GM18517 (cell line): Measurements from ENCODE around the gene ART1.
"Not testable (repeated sequence)": the region's sequence is repeated elsewhere in the genome, so short reads cannot be mapped to it uniquely, and the experiment has no call there.

Source experiments
- ATAC-seq: cut with Tn5 transposase; IDR thresholded peaks from one replicate; pipeline ENCODE4 v1.9.1; 2021; ENCODE audit warnings: mild to moderate bottlenecking, moderate library complexity; ENCODE audit not compliant: unreplicated experiment

The ART1 gene, protein sequence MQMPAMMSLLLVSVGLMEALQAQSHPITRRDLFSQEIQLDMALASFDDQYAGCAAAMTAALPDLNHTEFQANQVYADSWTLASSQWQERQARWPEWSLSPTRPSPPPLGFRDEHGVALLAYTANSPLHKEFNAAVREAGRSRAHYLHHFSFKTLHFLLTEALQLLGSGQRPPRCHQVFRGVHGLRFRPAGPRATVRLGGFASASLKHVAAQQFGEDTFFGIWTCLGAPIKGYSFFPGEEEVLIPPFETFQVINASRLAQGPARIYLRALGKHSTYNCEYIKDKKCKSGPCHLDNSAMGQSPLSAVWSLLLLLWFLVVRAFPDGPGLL

DNA sequence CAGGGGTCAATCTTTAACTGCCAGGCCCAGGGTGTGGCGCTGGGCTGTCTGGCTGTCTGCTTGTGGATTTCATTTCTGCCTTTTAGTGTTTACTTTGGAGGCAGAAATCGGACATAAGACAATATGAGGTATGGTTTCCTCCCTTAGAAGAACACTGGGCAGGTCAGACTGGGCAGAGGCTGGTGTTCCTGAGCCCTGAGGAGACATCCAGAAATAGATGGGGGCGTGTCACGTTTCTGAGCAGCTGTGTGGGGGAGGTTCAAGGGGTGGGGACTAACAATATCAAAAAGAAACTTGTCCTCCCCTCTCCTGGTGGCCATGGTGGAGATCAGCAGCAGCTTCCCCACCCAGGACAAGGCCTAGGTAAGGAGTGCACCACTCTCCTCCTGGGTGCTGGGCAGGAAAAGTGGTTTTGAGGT, at the start of gene ART1:
ART1 (plus strand) TSS at position 312 of the 419 bp plus-strand sequence. CDS start 14,086 bp downstream, outside the sequence.
- no peak for ATAC-seq

DNA sequence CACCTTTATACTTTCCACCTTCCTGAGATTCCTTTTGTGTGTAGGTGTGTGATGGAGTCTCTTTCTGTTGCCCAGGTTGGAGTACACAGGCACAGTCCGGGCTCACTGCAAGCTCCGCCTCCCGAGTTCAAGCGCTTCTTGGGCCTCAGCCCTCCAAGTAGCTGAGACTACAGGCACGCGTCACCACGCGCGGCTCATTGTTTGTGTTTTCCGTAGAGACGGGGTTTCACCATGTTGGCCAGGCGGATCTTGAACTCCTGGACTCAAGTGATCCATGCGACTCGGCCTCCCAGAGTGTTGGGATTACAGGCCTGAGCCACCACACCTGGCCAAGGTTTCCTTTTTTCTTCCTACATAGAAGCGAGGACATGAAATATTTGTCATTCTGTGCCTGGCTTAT, 47.2 kb upstream of the ART1 start:
- not testable (repeated sequence) for ATAC-seq

DNA sequence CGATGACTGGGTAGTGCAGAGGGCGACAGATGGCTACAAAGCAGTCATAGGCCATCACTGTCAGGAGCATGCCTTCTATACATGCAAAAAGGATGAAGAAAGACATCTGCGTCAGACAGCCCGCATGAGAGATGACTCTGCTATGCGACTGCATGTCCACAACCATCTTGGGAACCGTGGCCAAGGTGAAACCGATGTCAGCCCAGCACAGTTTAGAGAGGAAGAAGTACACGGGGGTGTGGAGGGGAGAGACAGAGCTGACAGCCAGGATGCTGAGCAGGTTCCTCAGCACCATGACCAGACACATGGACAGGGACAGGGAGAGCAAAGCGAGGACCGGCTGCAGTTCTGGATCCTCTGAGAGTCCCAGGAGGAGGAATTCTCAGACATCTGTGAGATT, 44.7 kb upstream of the ART1 start:
- ATAC-seq = not testable (repeated sequence)

DNA sequence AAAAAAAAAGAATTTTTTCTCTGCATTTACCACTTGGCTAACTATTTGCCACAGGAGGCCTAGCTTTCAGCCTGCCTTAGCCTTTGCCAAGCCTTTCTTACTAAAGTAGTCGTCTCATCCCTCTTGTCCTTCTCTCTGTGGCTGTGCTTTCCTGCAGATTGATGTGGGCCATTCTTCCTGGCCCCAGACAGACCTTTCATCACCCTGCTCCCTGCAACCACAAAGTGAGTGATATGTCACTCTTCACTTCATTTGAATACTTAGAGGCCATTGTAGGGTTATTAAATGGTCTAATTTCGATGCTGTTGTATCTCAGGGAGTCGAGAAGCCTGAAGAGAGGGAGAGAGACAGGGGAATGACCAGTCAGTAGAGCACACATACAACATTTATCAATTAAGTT, 40.8 kb upstream of the ART1 start:
- no peak for ATAC-seq

DNA sequence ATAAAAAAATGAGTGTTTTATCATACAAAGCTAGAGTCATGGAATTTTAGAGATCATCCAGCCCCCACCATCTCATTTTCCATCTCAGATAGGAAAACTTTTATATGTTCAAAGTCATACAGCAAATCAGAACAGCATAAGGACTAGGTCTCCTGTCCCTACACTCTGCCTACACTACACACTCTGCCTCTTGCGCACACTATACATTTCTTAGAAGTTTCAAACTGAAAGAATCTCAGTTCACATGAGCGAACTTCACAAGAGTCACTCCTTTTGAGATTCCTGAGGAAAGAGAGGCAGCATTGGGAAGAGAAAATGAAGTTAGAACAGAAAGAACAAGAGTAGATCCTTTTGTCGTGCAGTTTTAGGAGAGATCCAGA, 39.7 kb upstream of the ART1 start:
- no peak for ATAC-seq

DNA sequence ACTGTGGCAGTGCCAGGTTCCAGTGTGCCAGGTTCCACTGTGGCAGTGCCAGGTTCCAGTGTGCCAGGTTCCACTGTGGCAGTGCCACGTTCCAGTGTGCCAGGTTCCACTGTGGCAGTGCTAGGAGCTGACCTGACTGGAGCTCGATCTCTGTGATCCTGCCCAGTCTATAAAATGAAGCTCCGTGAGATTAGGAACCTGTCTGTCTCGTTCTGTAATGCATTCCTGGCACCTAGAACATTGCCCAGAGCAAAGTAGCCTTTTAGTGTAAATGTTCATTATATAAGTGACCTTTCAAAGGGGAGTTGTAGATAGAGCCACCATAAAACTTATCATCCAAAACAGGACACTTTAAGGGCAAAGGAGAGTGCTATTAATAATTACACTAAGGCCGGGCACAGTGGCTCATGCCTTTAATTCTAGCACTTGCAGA, 39.1 kb upstream of the ART1 start:
- no peak for ATAC-seq

DNA sequence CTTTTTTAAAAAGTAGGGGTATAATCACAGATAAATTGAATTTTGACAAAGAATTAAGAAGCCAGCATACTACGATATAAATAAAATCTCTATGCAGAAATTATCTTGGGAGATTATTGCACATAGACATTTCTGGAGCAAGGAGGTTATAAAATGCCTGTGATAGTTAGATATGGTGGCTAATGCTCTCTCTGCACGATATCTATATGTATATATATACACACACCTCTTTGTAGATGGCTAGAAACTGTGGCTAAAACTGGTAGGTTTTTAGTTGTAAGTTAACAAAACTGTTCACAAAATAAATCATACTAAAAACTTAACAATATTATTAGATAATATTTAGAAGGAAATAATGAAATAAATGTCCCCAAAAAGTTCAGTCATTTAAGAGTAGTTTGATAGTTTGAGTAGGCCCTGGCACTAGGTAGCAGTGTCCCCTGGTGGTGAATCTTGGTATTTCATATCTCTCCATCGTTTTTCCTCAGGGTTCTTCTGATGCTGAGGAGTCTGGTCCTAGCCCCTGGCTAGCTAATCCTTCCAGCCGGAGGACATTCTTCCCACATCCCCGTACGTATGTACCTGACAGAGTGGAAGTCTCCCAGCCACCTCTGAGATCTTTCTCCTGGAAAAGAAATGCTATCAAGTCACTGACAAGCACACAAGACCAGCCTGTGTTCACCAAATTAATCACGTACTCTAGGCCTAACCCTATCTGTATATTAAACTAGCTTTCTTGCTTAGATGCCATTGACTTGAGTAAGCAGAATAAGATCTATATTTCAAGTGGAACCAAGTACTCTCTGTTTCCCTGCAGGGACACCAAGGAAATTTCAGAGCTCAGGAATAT, 35.3 kb upstream of the ART1 start:
- ATAC-seq = no peak

DNA sequence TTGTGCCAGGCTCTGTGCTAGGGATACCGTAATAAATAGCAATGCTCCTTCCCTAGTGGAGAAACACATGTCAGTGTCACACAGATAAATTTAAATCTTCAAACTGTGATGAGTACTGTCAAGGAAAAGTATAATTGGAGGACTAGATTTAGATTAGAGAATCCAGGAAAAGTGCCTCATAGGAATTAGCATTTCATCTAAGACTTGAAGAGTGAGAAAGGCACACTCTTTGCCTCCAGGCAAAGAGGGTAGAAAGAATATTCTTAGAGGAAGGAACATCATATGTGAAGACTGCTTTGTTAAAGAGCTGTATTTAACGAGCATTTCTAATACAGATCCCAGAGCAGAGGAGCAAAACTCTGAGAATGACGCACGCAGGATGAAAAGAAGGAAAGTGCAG, 34.1 kb upstream of the ART1 start:
- ATAC-seq = no peak

DNA sequence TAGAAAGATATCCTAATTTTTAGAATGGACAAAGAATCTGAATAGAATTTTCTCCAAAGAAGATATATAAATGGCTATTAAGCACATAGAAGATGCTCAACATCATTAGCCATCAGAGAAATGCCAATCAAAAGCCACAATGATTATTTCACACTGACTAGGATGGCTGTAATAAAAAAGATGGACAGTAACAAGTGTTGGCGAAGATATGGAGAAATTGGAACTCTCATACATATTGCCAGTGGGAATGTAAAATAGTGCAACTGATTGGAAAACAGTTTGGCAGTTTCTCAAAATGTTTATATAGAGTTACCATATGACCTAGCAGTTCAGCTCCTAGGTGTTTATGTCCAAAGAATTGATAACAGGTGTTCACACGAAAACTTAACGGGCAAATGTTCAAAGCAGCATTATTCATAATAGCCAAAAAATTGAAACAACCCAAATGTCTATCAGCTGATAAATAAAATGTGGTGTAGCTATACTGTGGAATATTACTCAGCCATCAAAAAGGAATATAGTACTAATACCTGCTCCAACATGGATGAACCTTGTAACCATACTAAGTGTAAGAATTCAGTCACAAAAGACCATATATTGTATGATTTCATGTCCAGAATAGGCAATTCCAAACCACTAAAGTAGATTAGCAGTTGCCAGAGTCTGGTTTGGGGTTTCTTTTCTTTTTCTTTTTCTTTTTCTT, 32.8 kb upstream of the ART1 start:
- ATAC-seq = no peak

DNA sequence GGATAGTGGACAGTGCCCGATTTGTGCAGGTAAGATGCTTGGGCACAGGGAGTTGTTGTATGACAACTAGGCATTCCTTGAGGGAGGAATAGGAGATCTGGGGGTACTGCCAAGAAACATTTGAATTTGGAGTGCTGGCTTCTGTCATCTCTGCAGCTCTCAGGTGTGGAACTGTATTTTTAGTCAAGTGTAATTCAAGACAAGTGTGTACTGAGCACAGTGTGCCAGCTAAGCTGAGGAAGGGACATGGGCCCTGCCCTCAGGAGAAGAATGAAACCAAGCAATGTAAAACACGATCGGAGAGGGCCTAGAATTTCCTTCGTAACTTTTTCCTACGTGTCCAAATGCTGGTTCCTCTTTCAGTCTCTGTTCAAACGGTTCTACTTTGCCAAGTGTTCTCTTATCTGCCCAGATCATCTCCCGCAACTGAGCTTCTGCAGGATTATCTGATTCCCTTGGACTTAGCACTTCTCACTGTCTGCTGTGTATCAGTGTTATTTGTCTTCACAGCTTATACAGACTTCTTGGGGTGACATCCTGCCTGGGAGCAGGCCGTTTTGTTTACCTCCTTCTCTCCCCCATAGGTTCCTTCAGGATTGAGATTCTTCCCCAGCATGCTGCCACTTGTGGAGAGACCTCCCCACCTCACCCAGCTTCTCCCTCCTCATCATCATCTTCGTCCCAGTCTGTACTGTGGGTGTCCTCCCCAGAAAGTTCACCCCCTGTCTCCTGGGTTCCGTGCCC, 30.8 kb upstream of the ART1 start:
- no peak for ATAC-seq

DNA sequence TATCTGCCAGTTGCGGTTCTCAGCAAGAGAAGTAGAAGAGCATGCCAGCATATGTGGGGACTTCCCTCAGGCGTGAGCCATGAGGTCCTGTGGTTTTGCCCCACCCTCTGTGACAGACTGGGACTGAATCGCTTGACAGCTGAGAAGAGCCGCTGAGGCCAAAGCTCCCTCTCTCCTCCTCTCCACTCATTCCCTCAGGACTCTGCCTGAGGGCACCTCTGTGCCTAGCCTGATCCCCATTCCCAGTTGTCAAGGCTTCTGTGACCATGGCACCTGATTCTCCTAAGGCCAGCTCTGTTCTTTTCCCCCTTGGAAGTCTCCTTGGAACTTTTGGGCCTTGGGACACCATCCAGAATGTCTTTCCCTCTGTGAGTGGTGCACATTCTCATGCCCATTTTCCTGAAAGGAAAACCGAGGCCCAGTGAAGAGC, 30.2 kb upstream of the ART1 start:
- ATAC-seq = no peak

DNA sequence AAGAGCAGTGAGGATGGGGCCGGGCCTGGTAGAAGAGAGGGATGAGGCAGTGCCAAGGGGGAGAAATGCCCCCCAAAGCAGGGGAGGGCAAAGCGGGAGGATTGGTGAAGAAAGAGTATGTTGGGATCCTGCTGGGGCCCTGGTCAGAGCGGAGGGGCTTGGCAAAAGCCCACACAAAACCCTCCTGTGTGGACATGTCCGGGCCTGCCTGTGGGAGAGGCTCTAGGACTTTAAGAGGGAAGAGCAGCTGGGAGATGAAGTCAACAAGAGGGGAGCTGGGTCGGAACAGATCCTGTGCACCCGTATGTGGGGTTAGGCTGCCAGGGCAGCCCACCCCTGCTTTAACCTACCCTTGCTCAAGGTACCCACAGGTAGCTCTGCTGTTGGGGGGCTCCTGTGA, 28.9 kb upstream of the ART1 start:
- ATAC-seq = no peak

DNA sequence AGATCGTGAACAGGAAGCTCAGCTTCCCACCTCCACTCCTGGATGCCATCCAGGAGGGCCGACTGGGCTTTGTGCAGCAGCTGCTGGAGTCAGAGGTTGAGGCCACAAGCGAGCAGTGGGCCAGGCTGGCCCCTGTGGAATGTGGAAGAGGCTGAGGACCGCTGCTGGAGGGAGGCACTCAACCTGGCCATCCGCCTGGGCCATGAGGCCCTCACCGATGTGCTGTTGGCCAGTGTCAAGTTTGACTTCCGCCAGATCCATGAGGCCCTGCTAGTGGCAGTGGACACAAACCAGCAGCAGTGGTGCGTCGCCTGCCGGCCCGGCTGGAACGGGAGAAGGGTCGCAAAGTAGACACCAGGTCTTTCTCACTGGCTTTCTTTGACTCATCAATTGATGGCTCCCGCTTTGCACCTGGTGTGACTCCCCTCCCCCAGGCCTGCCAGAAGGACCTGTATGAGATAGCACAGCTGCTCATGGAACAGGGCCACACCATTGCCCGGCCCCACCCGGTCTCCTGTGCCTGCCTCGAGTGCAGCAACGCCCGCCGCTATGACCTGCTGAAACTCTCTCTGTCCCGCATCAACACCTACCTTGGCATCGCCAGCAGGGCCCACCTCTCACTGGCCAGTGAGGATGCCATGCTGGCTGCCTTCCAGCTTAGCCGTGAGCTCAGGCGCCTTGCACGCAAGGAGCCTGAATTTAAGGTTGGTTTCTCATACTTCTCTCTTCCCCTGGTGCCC, 28.0 kb upstream of the ART1 start:
- no peak for ATAC-seq

DNA sequence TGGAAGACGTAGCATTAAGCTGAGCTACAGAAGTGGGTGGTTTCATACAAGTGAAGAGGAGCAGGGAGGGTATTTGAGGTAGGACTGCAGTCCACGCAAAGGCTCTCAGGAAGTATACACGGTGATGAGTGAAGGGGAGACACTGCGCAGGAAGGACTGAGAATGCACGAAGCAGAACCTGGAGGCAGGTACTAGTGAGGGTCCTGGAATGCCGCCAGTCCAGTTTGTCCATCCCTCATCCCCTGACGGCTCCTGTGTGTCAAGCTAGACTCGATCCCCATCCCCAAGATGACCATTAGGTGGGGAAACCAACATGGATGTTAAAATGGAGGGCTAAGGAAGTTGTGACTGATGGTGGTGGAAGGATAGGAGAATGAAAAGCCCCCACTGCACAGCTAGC, 26.9 kb upstream of the ART1 start:
- ATAC-seq = no peak

DNA sequence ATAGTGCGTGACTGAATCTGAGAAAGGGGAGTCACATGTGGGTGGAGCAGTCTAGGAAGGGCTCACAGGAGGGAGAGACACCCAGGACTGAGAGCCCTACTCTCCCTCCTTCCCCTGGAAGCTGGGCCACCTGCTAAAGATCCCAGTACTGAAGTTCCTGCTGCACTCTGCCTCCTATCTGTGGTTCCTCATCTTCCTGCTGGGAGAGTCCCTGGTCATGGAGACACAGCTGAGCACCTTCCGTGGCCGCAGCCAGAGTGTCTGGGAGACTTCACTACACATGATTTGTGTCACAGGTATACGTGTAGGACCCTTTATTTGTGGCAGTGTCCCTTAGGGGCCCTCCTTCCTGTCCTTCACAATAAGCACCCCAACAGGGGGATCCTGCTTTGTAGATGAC, 22.4 kb upstream of the ART1 start:
- ATAC-seq = no peak

DNA sequence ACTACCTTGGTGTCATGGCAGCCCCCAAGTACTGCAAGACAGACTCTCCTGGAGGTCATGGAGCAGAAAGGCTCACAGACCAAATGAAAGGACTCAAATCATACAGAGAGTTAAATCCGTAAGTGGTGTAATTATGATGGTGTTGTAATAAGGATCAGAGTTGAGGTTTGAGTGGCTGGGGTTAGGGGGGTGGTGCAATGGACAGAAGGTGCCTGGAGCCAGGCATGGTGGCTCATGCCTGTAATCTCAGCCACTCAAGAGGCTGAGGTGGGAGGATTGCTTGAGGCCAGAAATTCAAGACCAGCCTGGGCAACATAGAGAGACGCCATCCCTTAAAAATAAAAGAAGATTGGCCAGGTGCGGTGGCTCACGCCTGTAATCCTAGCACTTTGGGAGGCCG, 21.8 kb upstream of the ART1 start:
- ATAC-seq = no peak

DNA sequence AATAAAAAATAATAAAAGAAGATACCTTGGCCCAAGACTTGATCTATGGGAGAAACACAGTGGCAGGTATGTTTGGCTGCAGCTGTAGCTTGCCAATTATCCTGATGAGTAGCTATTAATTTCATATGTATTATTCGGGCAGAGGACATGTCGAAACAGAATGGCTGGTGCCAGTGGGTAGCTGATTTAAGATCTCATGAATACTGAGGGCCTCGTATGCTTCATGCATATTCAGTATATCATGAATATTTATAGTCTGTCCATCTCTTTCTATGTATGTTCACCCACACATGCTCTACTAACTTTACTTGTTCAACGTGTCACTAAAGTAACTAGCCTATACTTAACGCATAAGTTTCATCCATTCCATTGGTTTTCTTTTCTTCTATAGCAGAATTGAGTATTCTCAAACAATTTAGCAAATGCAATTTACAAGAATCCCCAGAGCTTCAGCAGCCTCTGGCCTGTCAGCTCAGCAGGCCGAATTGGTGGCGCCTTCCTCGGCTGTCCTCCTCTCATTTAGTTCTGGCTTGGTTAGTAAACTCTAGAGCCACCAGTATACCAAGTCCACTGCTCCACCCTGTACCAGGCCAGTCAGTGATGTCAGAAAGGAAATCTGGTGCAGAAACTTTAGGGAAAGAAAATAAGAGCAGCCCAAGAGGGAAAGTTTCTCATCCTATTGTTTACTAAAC, 21.0 kb upstream of the ART1 start:
- ATAC-seq = no peak

DNA sequence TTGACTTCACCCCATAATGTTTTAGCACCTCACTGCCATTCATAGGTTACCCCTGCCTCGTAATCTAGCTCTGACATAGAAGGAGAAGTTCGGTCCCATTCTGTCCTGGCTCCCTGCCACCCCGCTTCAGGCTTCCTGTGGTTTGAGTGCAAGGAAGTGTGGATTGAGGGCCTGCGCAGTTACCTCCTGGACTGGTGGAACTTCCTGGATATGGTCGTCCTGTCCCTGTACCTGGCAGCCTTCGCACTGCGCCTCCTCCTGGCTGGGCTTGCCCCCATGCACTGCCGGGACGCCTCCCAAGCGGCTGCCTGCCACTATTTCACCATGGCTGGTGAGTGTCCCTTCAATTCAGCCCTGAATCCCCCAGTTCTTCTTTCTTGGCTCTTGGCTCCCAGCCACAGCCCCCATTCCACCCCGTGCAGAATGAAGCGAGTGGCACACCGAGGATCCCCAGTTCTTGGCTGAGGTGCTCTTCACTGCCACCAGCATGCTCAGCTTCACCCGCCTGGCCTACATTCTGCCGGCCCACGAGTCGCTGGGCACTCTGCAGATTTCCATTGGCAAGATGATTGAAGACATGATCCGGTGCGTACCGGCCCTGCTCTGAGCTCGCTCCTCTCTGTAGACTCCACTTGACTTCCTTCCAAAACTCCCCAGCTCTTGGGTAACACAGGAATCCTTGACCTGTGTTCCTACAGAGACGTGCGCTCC, 18.5 kb upstream of the ART1 start:
- no peak for ATAC-seq

DNA sequence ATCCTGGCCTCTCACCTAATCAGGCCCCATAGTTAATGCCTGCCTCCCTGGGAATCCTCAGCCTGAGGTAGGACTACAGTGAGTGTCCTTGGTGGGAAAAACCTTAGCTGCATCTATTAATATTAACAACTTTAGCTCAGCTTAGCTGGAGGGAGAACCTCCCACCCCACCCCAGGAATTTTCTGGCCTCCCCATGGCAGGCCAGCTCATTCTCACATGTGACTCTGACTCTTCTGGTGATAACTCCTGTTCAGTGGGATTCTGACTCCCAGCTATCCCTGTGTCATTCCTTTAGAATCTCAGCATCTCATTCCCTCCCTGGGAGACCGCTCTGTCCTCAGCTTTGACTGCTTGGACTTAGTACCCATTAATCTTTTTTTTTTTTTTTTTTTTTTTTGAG, 17.6 kb upstream of the ART1 start:
- ATAC-seq = no peak
